Measurements from ENCODE around the gene GLYATL1B. TPM values are rescaled to one million over a fixed set of nuclear protein-coding genes. Genes with fewer than 3 reads are reported as not detected.
"Not testable (repeated sequence)": the region's sequence is repeated elsewhere in the genome, so short reads cannot be mapped to it uniquely, and the experiment has no call there.

The GLYATL1B gene
- total RNA-seq, result not detected
- polyA plus RNA-seq (2013, experiment 1 of 2), result not detected
- polyA plus RNA-seq (2013, experiment 2 of 2), result not detected
- total RNA-seq, result 0 to 0.07 (median 0) reads per million in 172 experiments

GRCh38 chr11:59086007-59086406, at the start of gene GLYATL1B:
TSS of gene GLYATL1B (plus strand) at chr11:59086307. CDS start at chr11:59086307, 0 bp downstream.
- intact Hi-C loops (cut with DNase I, micrococcal nuclease); H3K9me3 Mint-ChIP-seq; H3K36me3 Mint-ChIP-seq (ENCODE audit: low read depth); H3K4me3 ChIP-seq (ENCODE audit: low read length); H3K36me3 ChIP-seq (ENCODE audit: insufficient read depth, low read length); ATAC-seq (ENCODE audit: poor library complexity); CTCF ChIA-PET; H3K4me3 Mint-ChIP-seq; H3K27ac Mint-ChIP-seq; H3K4me1 ChIP-seq (ENCODE audit: insufficient read depth, low read length); H3K9me3 ChIP-seq (ENCODE audit: control insufficient read depth in 1 of 2, insufficient read depth in 1 of 2, low read length in 2 of 2); POLR2A ChIA-PET; H3K27me3 ChIP-seq (ENCODE audit: control insufficient read depth in 1 of 2, insufficient read depth in 2 of 2, low read length in 2 of 2); H3K27ac ChIP-seq (ENCODE audit: low read depth in 1 of 2, low read length in 2 of 2); H3K4me1 Mint-ChIP-seq (ENCODE audit: low read depth); DNase-seq: not testable (repeated sequence)
- H3K27me3 Mint-ChIP-seq, result peaks cover 13% of the 10 kb centered on the region

GRCh38 chr11:59036542-59036941, 49.6 kb upstream of the GLYATL1B start:
- H3K9me3 Mint-ChIP-seq; H3K9me3 ChIP-seq (ENCODE audit: control insufficient read depth in 1 of 2, insufficient read depth in 1 of 2, low read length in 2 of 2); H3K4me3 Mint-ChIP-seq; H3K4me1 ChIP-seq (ENCODE audit: insufficient read depth, low read length); H3K36me3 Mint-ChIP-seq (ENCODE audit: low read depth); H3K27me3 ChIP-seq (ENCODE audit: control insufficient read depth in 1 of 2, insufficient read depth in 2 of 2, low read length in 2 of 2); H3K27ac ChIP-seq (ENCODE audit: low read depth in 1 of 2, low read length in 2 of 2); POLR2A ChIA-PET; H3K4me3 ChIP-seq (ENCODE audit: low read length); H3K27ac Mint-ChIP-seq; intact Hi-C loops (cut with DNase I, micrococcal nuclease); CTCF ChIA-PET; H3K4me1 Mint-ChIP-seq (ENCODE audit: low read depth); ATAC-seq (ENCODE audit: poor library complexity); DNase-seq; H3K36me3 ChIP-seq (ENCODE audit: insufficient read depth, low read length): not testable (repeated sequence)
- H3K27me3 Mint-ChIP-seq, result peaks cover 35% of the 10 kb centered on the region

- H3K9me3 ChIP-seq (ENCODE audit: control insufficient read depth in 1 of 2, insufficient read depth in 1 of 2, low read length in 2 of 2); H3K27me3 ChIP-seq (ENCODE audit: control insufficient read depth in 1 of 2, insufficient read depth in 2 of 2, low read length in 2 of 2); H3K4me1 ChIP-seq (ENCODE audit: insufficient read depth, low read length); POLR2A ChIA-PET; H3K9me3 Mint-ChIP-seq; H3K27ac ChIP-seq (ENCODE audit: low read depth in 1 of 2, low read length in 2 of 2); ATAC-seq (ENCODE audit: poor library complexity); H3K4me3 ChIP-seq (ENCODE audit: low read length); intact Hi-C loops (cut with DNase I, micrococcal nuclease); H3K4me1 Mint-ChIP-seq (ENCODE audit: low read depth); H3K36me3 ChIP-seq (ENCODE audit: insufficient read depth, low read length); DNase-seq; CTCF ChIA-PET; H3K36me3 Mint-ChIP-seq (ENCODE audit: low read depth); H3K4me3 Mint-ChIP-seq; H3K27ac Mint-ChIP-seq: not testable (repeated sequence)
- peaks cover 35% of the 10 kb centered on the region for H3K27me3 Mint-ChIP-seq
Measured at GRCh38 chr11:59037434-59037833, 48.7 kb upstream of the GLYATL1B start.

GRCh38 chr11:59040607-59041006, 45.5 kb upstream of the GLYATL1B start:
- intact Hi-C loops (cut with DNase I, micrococcal nuclease), result no loop called here
- no peak overlapping the region for H3K4me3 ChIP-seq (ENCODE audit: low read length)
- peaks cover 14% of the 10 kb centered on the region for H3K27me3 Mint-ChIP-seq
- peaks cover 1 to 5% of the 10 kb centered on the region in 2 experiments for H3K27me3 ChIP-seq (ENCODE audit: control insufficient read depth in 1 of 2, insufficient read depth in 2 of 2, low read length in 2 of 2)
- no peaks in the 10 kb centered on the region for H3K4me1 ChIP-seq (ENCODE audit: insufficient read depth, low read length)
- no peak overlapping the region for H3K27ac Mint-ChIP-seq
- POLR2A ChIA-PET, result no interaction called here
- no peaks in the 10 kb centered on the region for H3K9me3 Mint-ChIP-seq
- no peak overlapping the region for H3K4me3 Mint-ChIP-seq
- no peaks in the 10 kb centered on the region for H3K9me3 ChIP-seq (ENCODE audit: control insufficient read depth in 1 of 2, insufficient read depth in 1 of 2, low read length in 2 of 2)
- no peak for DNase-seq
- no peaks in the 10 kb centered on the region for H3K36me3 ChIP-seq (ENCODE audit: insufficient read depth, low read length)
- no peak overlapping the region for H3K27ac ChIP-seq (ENCODE audit: low read depth in 1 of 2, low read length in 2 of 2)
- no peaks in the 10 kb centered on the region for H3K4me1 Mint-ChIP-seq (ENCODE audit: low read depth)
- ATAC-seq (ENCODE audit: poor library complexity), result no peak
- CTCF ChIA-PET, result no interaction called here
- TF ChIP-seq CTCF (IDR thresholded peaks at IDR 0.05), result no peak
- no peaks in the 10 kb centered on the region for H3K36me3 Mint-ChIP-seq (ENCODE audit: low read depth)

GRCh38 chr11:59051383-59051782, 34.7 kb upstream of the GLYATL1B start:
- H3K9me3 Mint-ChIP-seq; POLR2A ChIA-PET; H3K36me3 Mint-ChIP-seq (ENCODE audit: low read depth); H3K4me3 Mint-ChIP-seq; ATAC-seq (ENCODE audit: poor library complexity); H3K27ac Mint-ChIP-seq; H3K27ac ChIP-seq (ENCODE audit: low read depth in 1 of 2, low read length in 2 of 2); H3K4me1 ChIP-seq (ENCODE audit: insufficient read depth, low read length); DNase-seq; H3K9me3 ChIP-seq (ENCODE audit: control insufficient read depth in 1 of 2, insufficient read depth in 1 of 2, low read length in 2 of 2); H3K4me1 Mint-ChIP-seq (ENCODE audit: low read depth); H3K27me3 ChIP-seq (ENCODE audit: control insufficient read depth in 1 of 2, insufficient read depth in 2 of 2, low read length in 2 of 2); H3K36me3 ChIP-seq (ENCODE audit: insufficient read depth, low read length); H3K4me3 ChIP-seq (ENCODE audit: low read length): not testable (repeated sequence)
- CTCF ChIA-PET, result interaction anchor here (0.6 kb wide), 1 partner anchor 85 kb away, joined by 3 read pairs; no protein-coding TSS in a partner anchor
- intact Hi-C loops (cut with DNase I, micrococcal nuclease), result loop anchor here in 1 of 2 experiments (10.0 kb wide), 2 partner anchors 233 to 397 kb away; no protein-coding TSS in a partner anchor
- peaks cover 16% of the 10 kb centered on the region for H3K27me3 Mint-ChIP-seq

GRCh38 chr11:59052355-59052754, 33.8 kb upstream of the GLYATL1B start:
- H3K27me3 ChIP-seq (ENCODE audit: control insufficient read depth in 1 of 2, insufficient read depth in 2 of 2, low read length in 2 of 2); H3K4me3 Mint-ChIP-seq; H3K36me3 Mint-ChIP-seq (ENCODE audit: low read depth); H3K9me3 Mint-ChIP-seq; H3K36me3 ChIP-seq (ENCODE audit: insufficient read depth, low read length); H3K27ac ChIP-seq (ENCODE audit: low read depth in 1 of 2, low read length in 2 of 2); DNase-seq; H3K4me1 ChIP-seq (ENCODE audit: insufficient read depth, low read length); ATAC-seq (ENCODE audit: poor library complexity); H3K4me3 ChIP-seq (ENCODE audit: low read length); H3K27ac Mint-ChIP-seq; H3K4me1 Mint-ChIP-seq (ENCODE audit: low read depth); H3K9me3 ChIP-seq (ENCODE audit: control insufficient read depth in 1 of 2, insufficient read depth in 1 of 2, low read length in 2 of 2); POLR2A ChIA-PET: not testable (repeated sequence)
- intact Hi-C loops (cut with DNase I, micrococcal nuclease), result loop anchor here in 1 of 2 experiments (10.0 kb wide), 2 partner anchors 232 to 398 kb away; no protein-coding TSS in a partner anchor
- CTCF ChIA-PET, result interaction anchor here (2.5 kb wide), 1 partner anchor 83 kb away, joined by 17 read pairs; no protein-coding TSS in a partner anchor
- H3K27me3 Mint-ChIP-seq, result peaks cover 23% of the 10 kb centered on the region

All from CD4-positive, alpha-beta T cell (primary cell).